Left kidney (tissue), 2 donors: Measurements from ENCODE around the gene HIVEP2. TPM values are rescaled to one million over a fixed set of nuclear protein-coding genes. Genes with fewer than 3 reads are reported as not detected.

Experiments
- DNase-seq: peaks from one replicate; pipeline ENCODE4 v3.0.0-alpha.2; 2013
- polyA plus RNA-seq: library from polyadenylated mRNA; unstranded; fragments of 120-200 nt; gene quantifications from one replicate; pipeline ENCODE4 v1.2.1, GENCODE V29; 2013; ENCODE audit not compliant: insufficient read length

The HIVEP2 gene
- polyA plus RNA-seq, 1 donor = 12.3 TPM

DNA sequence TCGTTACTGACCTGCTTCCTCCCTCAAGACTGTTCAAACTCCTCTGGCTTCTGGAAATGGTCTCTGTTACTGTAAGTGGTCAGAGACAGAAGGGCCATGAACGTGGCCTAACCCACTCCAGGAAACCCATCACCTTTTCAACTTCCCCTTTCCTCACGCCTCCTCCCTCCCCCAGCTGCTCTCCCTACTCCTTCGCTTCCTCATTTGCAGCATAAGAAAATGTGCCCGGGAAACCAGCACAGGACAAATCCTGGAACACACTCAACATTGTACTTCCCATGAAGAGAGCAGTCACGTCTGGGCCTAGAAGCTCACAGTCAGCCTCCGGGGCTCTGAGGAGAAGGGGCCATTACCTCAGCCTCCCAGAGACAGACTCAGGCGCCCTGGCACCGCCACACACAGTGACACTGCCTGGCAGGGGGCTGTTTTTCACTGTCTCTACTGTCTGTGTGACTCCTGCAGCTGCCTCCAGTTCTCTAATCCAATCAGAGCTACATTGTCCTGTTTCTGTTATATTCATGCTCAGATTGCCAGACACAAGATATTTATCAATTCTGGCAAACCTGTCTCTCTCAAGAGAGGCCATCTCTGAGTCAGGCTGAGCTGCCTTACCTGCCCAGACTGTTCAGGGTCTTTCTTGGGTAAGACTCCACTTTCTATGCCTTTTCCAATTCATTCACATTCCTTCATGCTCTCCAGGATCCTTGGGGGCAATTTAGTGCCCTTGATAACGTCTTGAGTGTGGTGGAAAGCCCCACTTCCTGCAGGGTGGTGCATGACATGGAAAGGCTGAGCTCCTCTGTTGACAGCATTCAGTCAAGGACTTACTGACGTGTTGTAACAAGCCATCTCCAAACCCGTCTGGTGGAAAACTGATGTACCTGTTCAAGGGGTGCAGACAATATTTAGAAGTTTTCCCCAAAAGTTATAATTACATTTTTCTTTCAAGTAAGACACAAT, 242.2 kb downstream of the HIVEP2 start:
- DNase-seq = no peak

Other genes with a start within 250 kb of the HIVEP2 start
- gene AIG1, start 115.7 kb upstream of the HIVEP2 start, polyA plus RNA-seq = 118 TPM